SH-SY5Y (cell line): ENCODE measurements around the gene CARNS1.

Experiments
- GATA2 ChIP-seq: IDR thresholded peaks from 2 replicates; pipeline ENCODE4 v1.6.1; 2011; ENCODE audit warnings: mild to moderate bottlenecking, low read depth, low read length
- GATA3 ChIP-seq: IDR thresholded peaks from 2 replicates; pipeline ENCODE4 v1.6.1; 2011; ENCODE audit warnings: low read depth, mild to moderate bottlenecking, low read length, moderate library complexity

GRCh38 chr11:67368621-67369020 is 46.9 kb upstream of the CARNS1 start:
- TF ChIP-seq GATA2 (no peak), GATA3 (no peak)
